Measurements from ENCODE around the gene SMIM41.

SMIM41 gene

DNA sequence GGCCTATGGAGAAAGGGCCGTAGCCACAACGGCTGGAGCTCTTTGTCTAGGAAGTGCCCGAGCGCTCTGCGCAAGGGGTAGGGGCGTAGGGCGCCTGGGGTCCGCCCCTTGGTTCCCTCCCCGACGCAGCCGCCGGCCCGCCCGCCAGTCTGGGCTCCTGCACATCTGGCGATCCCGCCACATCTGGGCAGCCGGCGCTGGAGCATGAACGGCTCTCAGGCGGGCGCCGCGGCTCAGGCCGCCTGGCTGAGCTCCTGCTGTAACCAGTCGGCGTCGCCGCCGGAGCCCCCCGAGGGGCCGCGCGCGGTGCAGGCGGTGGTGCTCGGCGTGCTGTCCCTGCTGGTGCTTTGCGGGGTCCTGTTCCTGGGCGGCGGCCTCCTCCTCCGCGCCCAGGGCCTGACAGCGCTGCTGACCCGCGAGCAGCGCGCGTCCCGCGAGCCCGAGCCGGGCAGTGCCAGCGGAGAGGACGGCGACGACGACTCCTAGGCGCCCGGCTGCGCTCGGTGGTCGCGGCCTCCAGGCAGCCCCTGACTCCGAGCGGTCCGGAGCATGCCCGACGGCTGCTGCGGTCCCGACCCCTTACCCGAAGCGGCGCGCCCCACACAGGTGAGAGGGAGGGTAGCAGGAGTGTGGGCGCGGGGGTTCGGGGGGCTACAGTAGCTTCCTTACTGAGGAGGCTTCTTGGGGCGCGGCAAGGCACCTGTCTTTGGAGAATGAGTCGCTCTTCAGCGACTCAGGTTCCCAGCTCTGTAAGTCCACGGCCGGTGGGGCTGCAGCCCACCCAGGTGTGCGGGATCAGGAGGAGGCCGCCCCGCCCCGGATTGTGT is at the start of gene SMIM41:
Gene SMIM41, plus strand, starts transcription at position 129 of the 827 bp plus-strand sequence. Its CDS starts 76 bp downstream, at position 205.
- Histone ChIP-seq H3K4me1 (ENCODE audit: control insufficient read depth in 2 of 2, insufficient read depth in 2 of 2, low read length in 2 of 2) (peaks cover 7 to 16% of the 10 kb centered on the region in 2 donors), H3K27ac (ENCODE audit: low read depth in 2 of 2, low read length in 2 of 2) (peak within 1 kb of the TSS in 1 of 2 donors; percentile 72), H3K9me3 (ENCODE audit: control insufficient read depth in 2 of 2, low read length in 2 of 2) (no peaks in the 10 kb centered on the region), H3K9ac (ENCODE audit: low read depth in 1 of 2, low read length in 2 of 2) (no peak within 1 kb of the TSS), H3K36me3 (ENCODE audit: control insufficient read depth in 2 of 2, insufficient read depth in 2 of 2, low read length in 2 of 2) (peaks cover 30 to 38% of the 10 kb centered on the region in 2 donors), H3K4me3 (ENCODE audit: low read length in 2 of 2) (peak within 1 kb of the TSS in 1 of 2 donors; percentile 13), H3K27me3 (ENCODE audit: control insufficient read depth in 2 of 2, insufficient read depth in 2 of 2, low read length in 2 of 2) (no peaks in the 10 kb centered on the region)

GRCh38 chr12:52032446-52032803 is 47.1 kb upstream of the SMIM41 start:
- Histone ChIP-seq H3K4me1 (ENCODE audit: control insufficient read depth in 2 of 2, insufficient read depth in 2 of 2, low read length in 2 of 2) (peaks cover 27% of the 10 kb centered on the region in 2 donors), H3K36me3 (ENCODE audit: control insufficient read depth in 2 of 2, insufficient read depth in 2 of 2, low read length in 2 of 2) (no peaks in the 10 kb centered on the region), H3K9ac (ENCODE audit: low read depth in 1 of 2, low read length in 2 of 2) (peak overlapping the region; percentile 66 to 80), H3K9me3 (ENCODE audit: control insufficient read depth in 2 of 2, low read length in 2 of 2) (no peaks in the 10 kb centered on the region), H3K27ac (ENCODE audit: low read depth in 2 of 2, low read length in 2 of 2) (peak overlapping the region; percentile 74 to 84), H3K4me3 (ENCODE audit: low read length in 2 of 2) (peak overlapping the region; percentile 41 to 52), H3K27me3 (ENCODE audit: control insufficient read depth in 2 of 2, insufficient read depth in 2 of 2, low read length in 2 of 2) (no peaks in the 10 kb centered on the region)

DNA sequence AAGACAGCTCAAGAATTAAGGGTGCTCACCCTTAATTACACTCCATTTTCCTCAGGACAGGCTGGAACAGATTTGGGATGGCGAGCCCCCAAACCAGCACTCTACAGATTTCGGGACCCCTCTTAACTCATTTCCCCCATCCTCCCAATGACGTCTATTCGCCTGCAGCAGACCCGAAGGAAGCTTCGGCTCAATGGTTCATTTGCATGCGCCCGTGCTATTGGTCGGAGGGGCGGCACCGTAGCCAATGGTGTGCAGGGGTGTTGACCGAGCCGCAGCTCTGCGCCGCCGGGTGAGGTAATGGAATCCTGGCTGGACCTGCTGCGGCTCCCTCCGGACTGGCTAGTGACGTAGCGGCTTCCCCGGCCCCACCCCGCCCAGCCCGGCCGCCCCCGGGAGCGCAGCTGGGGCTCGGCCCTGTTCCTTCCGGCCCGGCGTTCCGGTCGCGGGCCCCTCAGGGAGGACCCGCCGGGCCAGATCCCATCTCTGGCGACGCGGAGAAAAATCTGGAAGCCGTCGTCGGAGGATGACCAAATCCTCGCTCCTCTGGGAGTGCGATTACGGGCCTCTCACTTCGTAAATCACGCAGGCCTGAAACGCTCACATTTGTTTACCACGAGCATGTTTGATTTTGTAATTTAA is 46.6 kb upstream of the SMIM41 start:
- peak overlapping the region; percentile 46 to 52 for H3K4me3 ChIP-seq (ENCODE audit: low read length in 2 of 2)
- peak overlapping the region; percentile 78 to 87 for H3K27ac ChIP-seq (ENCODE audit: low read depth in 2 of 2, low read length in 2 of 2)
- no peaks in the 10 kb centered on the region for H3K27me3 ChIP-seq (ENCODE audit: control insufficient read depth in 2 of 2, insufficient read depth in 2 of 2, low read length in 2 of 2)
- H3K9me3 ChIP-seq (ENCODE audit: control insufficient read depth in 2 of 2, low read length in 2 of 2): no peaks in the 10 kb centered on the region
- H3K9ac ChIP-seq (ENCODE audit: low read depth in 1 of 2, low read length in 2 of 2): peak overlapping the region; percentile 80 to 83
- no peaks in the 10 kb centered on the region for H3K36me3 ChIP-seq (ENCODE audit: control insufficient read depth in 2 of 2, insufficient read depth in 2 of 2, low read length in 2 of 2)
- peaks cover 30 to 31% of the 10 kb centered on the region in 2 donors for H3K4me1 ChIP-seq (ENCODE audit: control insufficient read depth in 2 of 2, insufficient read depth in 2 of 2, low read length in 2 of 2)

DNA sequence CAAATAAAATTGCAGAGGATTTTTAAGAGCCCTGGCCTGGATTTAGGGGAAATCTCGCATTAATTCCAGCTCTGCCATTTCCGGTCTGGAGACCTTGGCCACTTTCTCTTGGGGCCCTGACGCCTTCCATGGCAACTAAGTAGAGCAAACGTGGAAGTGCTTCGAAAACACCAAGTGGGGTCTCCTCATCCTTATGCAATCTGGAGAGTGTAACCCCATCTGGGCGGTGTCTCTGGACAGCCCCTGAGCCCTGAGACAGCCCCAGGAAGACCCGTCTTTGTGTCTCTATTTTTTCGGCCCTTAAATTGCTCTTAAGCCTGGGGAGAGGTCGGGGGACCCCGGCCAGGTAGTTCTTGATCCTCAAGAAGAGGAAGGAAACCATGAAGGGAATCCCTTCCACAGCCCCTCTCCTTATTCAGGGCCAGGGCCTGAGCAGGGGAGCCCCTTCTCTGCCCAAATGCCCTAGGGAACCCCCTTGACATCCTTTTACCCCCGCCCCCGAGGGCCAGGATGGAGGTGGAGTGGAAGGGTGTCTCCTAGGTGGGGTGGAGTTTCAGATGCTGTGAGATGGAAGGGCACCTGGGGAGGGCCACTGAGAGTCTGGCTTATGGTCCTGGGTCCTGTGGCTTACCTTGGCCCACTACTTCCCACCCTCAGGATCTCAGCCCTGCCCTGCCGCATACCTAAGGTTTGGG is 45.9 kb upstream of the SMIM41 start:
- peaks cover 30 to 31% of the 10 kb centered on the region in 2 donors for H3K4me1 ChIP-seq (ENCODE audit: control insufficient read depth in 2 of 2, insufficient read depth in 2 of 2, low read length in 2 of 2)
- H3K9ac ChIP-seq (ENCODE audit: low read depth in 1 of 2, low read length in 2 of 2): peak overlapping the region; percentile 77 to 83
- H3K36me3 ChIP-seq (ENCODE audit: control insufficient read depth in 2 of 2, insufficient read depth in 2 of 2, low read length in 2 of 2): no peaks in the 10 kb centered on the region
- H3K27me3 ChIP-seq (ENCODE audit: control insufficient read depth in 2 of 2, insufficient read depth in 2 of 2, low read length in 2 of 2): no peaks in the 10 kb centered on the region
- H3K4me3 ChIP-seq (ENCODE audit: low read length in 2 of 2): peak overlapping the region; percentile 46 to 51
- no peaks in the 10 kb centered on the region for H3K9me3 ChIP-seq (ENCODE audit: control insufficient read depth in 2 of 2, low read length in 2 of 2)
- H3K27ac ChIP-seq (ENCODE audit: low read depth in 2 of 2, low read length in 2 of 2): peak overlapping the region; percentile 78 to 87

- Histone ChIP-seq H3K27me3 (ENCODE audit: control insufficient read depth in 2 of 2, insufficient read depth in 2 of 2, low read length in 2 of 2) (no peaks in the 10 kb centered on the region), H3K36me3 (ENCODE audit: control insufficient read depth in 2 of 2, insufficient read depth in 2 of 2, low read length in 2 of 2) (no peaks in the 10 kb centered on the region), H3K4me3 (ENCODE audit: low read length in 2 of 2) (no peak overlapping the region), H3K9ac (ENCODE audit: low read depth in 1 of 2, low read length in 2 of 2) (no peak overlapping the region), H3K9me3 (ENCODE audit: control insufficient read depth in 2 of 2, low read length in 2 of 2) (no peaks in the 10 kb centered on the region), H3K4me1 (ENCODE audit: control insufficient read depth in 2 of 2, insufficient read depth in 2 of 2, low read length in 2 of 2) (peaks cover 30 to 31% of the 10 kb centered on the region in 2 donors), H3K27ac (ENCODE audit: low read depth in 2 of 2, low read length in 2 of 2) (no peak overlapping the region)
Measured at GRCh38 chr12:52035190-52035589, 44.3 kb upstream of the SMIM41 start.

DNA sequence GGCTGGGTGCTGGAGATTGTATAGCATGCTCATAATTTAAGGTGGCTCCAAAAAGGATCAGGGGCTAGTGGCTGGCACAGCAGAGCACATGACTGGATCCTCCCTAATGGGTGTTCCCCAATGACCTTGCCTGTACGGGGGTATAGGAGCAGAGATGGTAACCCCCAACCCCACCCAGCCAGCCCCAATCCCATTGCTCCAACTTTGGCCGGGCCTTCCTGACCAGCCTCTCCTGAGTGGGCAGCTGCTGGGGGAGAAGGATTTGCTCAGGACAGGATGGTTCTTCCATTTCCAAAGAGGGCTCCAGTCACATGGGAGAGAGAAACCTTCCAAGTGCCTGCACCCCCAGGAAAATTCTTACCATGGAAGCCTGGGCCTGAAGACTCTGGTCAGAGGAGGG is 43.6 kb upstream of the SMIM41 start:
- Histone ChIP-seq H3K36me3 (ENCODE audit: control insufficient read depth in 2 of 2, insufficient read depth in 2 of 2, low read length in 2 of 2) (no peaks in the 10 kb centered on the region), H3K9me3 (ENCODE audit: control insufficient read depth in 2 of 2, low read length in 2 of 2) (no peaks in the 10 kb centered on the region), H3K9ac (ENCODE audit: low read depth in 1 of 2, low read length in 2 of 2) (peak overlapping the region in 1 of 2 donors; percentile 73), H3K4me1 (ENCODE audit: control insufficient read depth in 2 of 2, insufficient read depth in 2 of 2, low read length in 2 of 2) (peaks cover 30 to 31% of the 10 kb centered on the region in 2 donors), H3K27me3 (ENCODE audit: control insufficient read depth in 2 of 2, insufficient read depth in 2 of 2, low read length in 2 of 2) (no peaks in the 10 kb centered on the region), H3K27ac (ENCODE audit: low read depth in 2 of 2, low read length in 2 of 2) (peak overlapping the region; percentile 75 to 76), H3K4me3 (ENCODE audit: low read length in 2 of 2) (no peak overlapping the region)

DNA sequence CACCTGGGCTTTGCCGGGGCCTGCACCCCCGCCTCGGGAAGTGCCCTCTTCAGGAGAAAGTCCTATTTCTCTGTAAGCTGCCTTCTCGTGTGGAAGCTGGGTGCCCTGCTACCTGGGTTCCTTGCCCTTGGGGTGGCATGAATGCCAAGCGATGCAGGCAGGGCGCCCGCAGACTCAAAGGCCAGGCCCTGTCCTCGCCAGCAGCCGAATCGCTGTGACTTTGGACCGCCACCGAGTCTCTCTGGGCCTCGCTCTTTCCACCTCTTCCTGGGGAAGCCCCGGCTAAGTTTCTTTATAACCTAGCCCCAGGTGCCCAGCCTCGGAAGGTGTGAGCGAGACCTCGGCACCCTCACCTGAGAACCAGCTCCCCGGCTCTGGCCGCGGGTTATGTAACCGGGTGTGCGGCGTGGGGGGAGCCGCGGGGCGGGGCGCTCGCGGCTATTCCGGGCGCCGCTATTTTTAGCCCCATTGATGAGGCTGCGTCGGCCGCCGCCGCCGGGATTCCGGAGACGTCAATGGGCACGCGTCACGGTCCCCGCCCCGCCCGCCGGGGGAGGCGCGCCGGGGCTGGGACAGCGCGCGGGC is 42.8 kb upstream of the SMIM41 start:
- peak overlapping the region; percentile 75 to 76 for H3K27ac ChIP-seq (ENCODE audit: low read depth in 2 of 2, low read length in 2 of 2)
- H3K9ac ChIP-seq (ENCODE audit: low read depth in 1 of 2, low read length in 2 of 2): peak overlapping the region; percentile 73 to 74
- H3K27me3 ChIP-seq (ENCODE audit: control insufficient read depth in 2 of 2, insufficient read depth in 2 of 2, low read length in 2 of 2): no peaks in the 10 kb centered on the region
- no peaks in the 10 kb centered on the region for H3K9me3 ChIP-seq (ENCODE audit: control insufficient read depth in 2 of 2, low read length in 2 of 2)
- H3K4me1 ChIP-seq (ENCODE audit: control insufficient read depth in 2 of 2, insufficient read depth in 2 of 2, low read length in 2 of 2): peaks cover 30 to 31% of the 10 kb centered on the region in 2 donors
- H3K4me3 ChIP-seq (ENCODE audit: low read length in 2 of 2): peak overlapping the region; percentile 32 to 51
- no peaks in the 10 kb centered on the region for H3K36me3 ChIP-seq (ENCODE audit: control insufficient read depth in 2 of 2, insufficient read depth in 2 of 2, low read length in 2 of 2)

DNA sequence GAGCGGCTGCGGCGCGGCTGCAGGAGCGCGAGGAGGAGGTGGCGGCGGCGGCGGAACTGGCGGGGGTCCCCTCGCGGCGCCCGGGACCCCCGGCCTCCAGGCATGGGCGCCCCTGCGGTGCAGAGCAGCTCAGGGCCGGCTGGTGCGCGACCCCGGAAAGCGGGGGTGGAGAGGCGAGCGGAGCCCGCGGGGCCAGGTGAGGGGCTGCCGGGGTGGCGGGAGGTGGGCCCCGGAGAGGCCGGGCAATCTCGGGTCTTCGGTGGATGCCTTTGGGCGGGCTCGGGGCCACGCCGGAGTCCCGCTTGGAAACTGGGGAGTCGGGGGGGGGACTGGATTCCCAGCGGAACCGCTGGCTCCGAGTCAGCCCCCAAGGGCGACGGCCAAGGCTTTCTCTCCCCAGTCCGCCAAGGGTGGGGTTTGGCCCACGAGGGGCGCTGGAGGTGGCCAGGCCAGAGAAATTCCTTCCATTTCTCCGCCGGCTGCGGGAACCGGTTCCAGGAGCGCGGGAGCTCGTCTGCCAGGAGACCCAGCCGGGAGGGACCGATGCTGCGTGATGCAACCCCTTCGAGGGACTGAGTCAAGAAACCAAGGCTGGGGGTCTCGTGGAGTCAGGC is 42.1 kb upstream of the SMIM41 start:
- Histone ChIP-seq H3K9ac (ENCODE audit: low read depth in 1 of 2, low read length in 2 of 2) (peak overlapping the region; percentile 65 to 80), H3K36me3 (ENCODE audit: control insufficient read depth in 2 of 2, insufficient read depth in 2 of 2, low read length in 2 of 2) (no peaks in the 10 kb centered on the region), H3K27ac (ENCODE audit: low read depth in 2 of 2, low read length in 2 of 2) (peak overlapping the region; percentile 47 to 58), H3K27me3 (ENCODE audit: control insufficient read depth in 2 of 2, insufficient read depth in 2 of 2, low read length in 2 of 2) (no peaks in the 10 kb centered on the region), H3K4me3 (ENCODE audit: low read length in 2 of 2) (peak overlapping the region; percentile 56 to 65), H3K4me1 (ENCODE audit: control insufficient read depth in 2 of 2, insufficient read depth in 2 of 2, low read length in 2 of 2) (peaks cover 26% of the 10 kb centered on the region in 2 donors), H3K9me3 (ENCODE audit: control insufficient read depth in 2 of 2, low read length in 2 of 2) (no peaks in the 10 kb centered on the region)

- Histone ChIP-seq H3K4me3 (ENCODE audit: low read length in 2 of 2) (no peak overlapping the region), H3K9ac (ENCODE audit: low read depth in 1 of 2, low read length in 2 of 2) (no peak overlapping the region)
Measured at GRCh38 chr12:52038447-52038846, 41.1 kb upstream of the SMIM41 start.

More at GRCh38 chr12:52038447-52038846, 41.1 kb upstream of the SMIM41 start:
- peaks cover 17 to 18% of the 10 kb centered on the region in 2 donors for H3K4me1 ChIP-seq (ENCODE audit: control insufficient read depth in 2 of 2, insufficient read depth in 2 of 2, low read length in 2 of 2)
- no peaks in the 10 kb centered on the region for H3K27me3 ChIP-seq (ENCODE audit: control insufficient read depth in 2 of 2, insufficient read depth in 2 of 2, low read length in 2 of 2)
- no peak overlapping the region for H3K27ac ChIP-seq (ENCODE audit: low read depth in 2 of 2, low read length in 2 of 2)
- H3K9me3 ChIP-seq (ENCODE audit: control insufficient read depth in 2 of 2, low read length in 2 of 2): no peaks in the 10 kb centered on the region
- no peaks in the 10 kb centered on the region for H3K36me3 ChIP-seq (ENCODE audit: control insufficient read depth in 2 of 2, insufficient read depth in 2 of 2, low read length in 2 of 2)
